T-cell (primary cell): ENCODE results near the gene LMTK3. TPM values are rescaled to one million over a fixed set of nuclear protein-coding genes. Genes with fewer than 3 reads are reported as not detected.

Experiments
- ATAC-seq, 4 experiments: fragments of 200-7000 bp in 3 of 4; fragments of 150-1000 bp in 1 of 4; cut with Tn5 transposase; replicated peaks in 1 of 4; 1 replicate in 3 of 4; 2 replicates in 1 of 4; pipeline ENCODE4 v1.10.0; 2021; ENCODE audit warnings: moderate library complexity in 3 of 4, mild to moderate bottlenecking in 2 of 4, moderate number of reproducible peaks in 1 of 4
- CTCF ChIA-PET, 2 donors: fragments of 300-600 bp; sonication (Branson Sonifier 250); formaldehyde crosslinking; loops; one replicate each; lab custom pipeline; 2022; ENCODE audit warnings: antibody characterized with exemption in 2 of 2; lab: Charles Lee
- POLR2A ChIA-PET, 2 donors: fragments of 300-600 bp; sonication (Branson Sonifier 250); formaldehyde crosslinking; loops; one replicate each; lab custom pipeline; 2022; ENCODE audit warnings: antibody characterized with exemption in 2 of 2; lab: Charles Lee
- DNase-seq, 35 experiments: peaks; one replicate each; pipeline versions ENCODE4 v3.0.0 to v3.0.0-alpha.2; 2013 to 2023
- H3K27ac ChIP-seq: one replicate; pipeline ENCODE4 v1.5.1; 2013; ENCODE audit warnings: low read length
- H3K27me3 ChIP-seq, 2 experiments: replicated peaks in 1 of 2; 1 replicate in 1 of 2; 2 replicates in 1 of 2; pipeline versions ENCODE4 v1.6.1 to v1.7.0; 2013; ENCODE audit warnings: low read length in 1 of 2, mixed read lengths in 1 of 2; ENCODE audit not compliant: control insufficient read depth in 2 of 2, insufficient read depth in 2 of 2; ENCODE audit errors: extremely low read depth in 1 of 2
- H3K36me3 ChIP-seq, 2 donors: 1 replicate in 1 of 2; 2 replicates in 1 of 2; pipeline versions ENCODE4 v1.6.1 to v1.7.0; 2013; ENCODE audit warnings: low read length in 1 of 2; ENCODE audit not compliant: control insufficient read depth in 2 of 2, insufficient read depth in 1 of 2; ENCODE audit errors: extremely low read depth in 1 of 2
- H3K4me1 ChIP-seq, 2 experiments: 1 replicate in 1 of 2; 2 replicates in 1 of 2; pipeline versions ENCODE4 v1.6.1 to v1.7.0; 2013; ENCODE audit warnings: low read length in 2 of 2, mixed read lengths in 1 of 2; ENCODE audit not compliant: insufficient read depth in 2 of 2, control insufficient read depth in 1 of 2; ENCODE audit errors: extremely low read depth in 1 of 2
- H3K4me3 ChIP-seq, 2 donors: 1 replicate in 1 of 2; 2 replicates in 1 of 2; pipeline versions ENCODE4 v1.5.1 to v1.7.0; 2013; ENCODE audit warnings: mild to moderate bottlenecking in 2 of 2, low read length in 1 of 2, moderate library complexity in 1 of 2; ENCODE audit not compliant: control insufficient read depth in 1 of 2; ENCODE audit errors: extremely low read depth in 1 of 2
- H3K9me3 ChIP-seq: 2 replicates; pipeline ENCODE4 v1.7.0; 2013
- H3K27ac Mint-ChIP-seq, 2 donors: one replicate each; pipeline ENCODE4 v1.8.0; 2020 to 2021; ENCODE audit warnings: mild to moderate bottlenecking in 2 of 2, mixed read lengths in 2 of 2
- H3K27me3 Mint-ChIP-seq, 2 donors: one replicate each; pipeline ENCODE4 v1.8.0; 2021 to 2022; ENCODE audit warnings: mixed read lengths in 2 of 2
- H3K36me3 Mint-ChIP-seq: one replicate; pipeline ENCODE4 v1.8.0; 2021; ENCODE audit warnings: mixed read lengths
- H3K4me1 Mint-ChIP-seq, 3 donors: one replicate each; pipeline ENCODE4 v1.8.0; 2020 to 2022; ENCODE audit warnings: mixed read lengths in 3 of 3, mild to moderate bottlenecking in 1 of 3
- H3K4me3 Mint-ChIP-seq, 3 donors: one replicate each; pipeline ENCODE4 v1.8.0; 2020 to 2022; ENCODE audit warnings: mild to moderate bottlenecking in 3 of 3, mixed read lengths in 3 of 3, moderate library complexity in 3 of 3
- H3K9me3 Mint-ChIP-seq, 3 donors: one replicate each; pipeline ENCODE4 v1.8.0; 2020 to 2022; ENCODE audit warnings: mixed read lengths in 3 of 3
- WGBS: methylation state at CpG from one replicate; pipeline ENCODE4 v1.1.5; 2013; ENCODE audit warnings: missing lambda C conversion rate; ENCODE audit not compliant: insufficient coverage; 5-methylcytosine and 5-hydroxymethylcytosine counted together
- total RNA-seq, 35 experiments: library from RNA in 6 of 35; stranded (reverse) in 6 of 35; fragments of 120-200 nt in 1 of 35; gene quantifications; one replicate each; pipeline versions ENCODE4 v1.2.1 to v1.2.4 and lab custom pipeline; 2013 to 2026

LMTK3 gene
- total RNA-seq, 5 donors from 2014 or later (not counting 1 experiment from before 2014, with no cell fraction given) = 17.5 to 28.2 (median 23.5) TPM

DNA sequence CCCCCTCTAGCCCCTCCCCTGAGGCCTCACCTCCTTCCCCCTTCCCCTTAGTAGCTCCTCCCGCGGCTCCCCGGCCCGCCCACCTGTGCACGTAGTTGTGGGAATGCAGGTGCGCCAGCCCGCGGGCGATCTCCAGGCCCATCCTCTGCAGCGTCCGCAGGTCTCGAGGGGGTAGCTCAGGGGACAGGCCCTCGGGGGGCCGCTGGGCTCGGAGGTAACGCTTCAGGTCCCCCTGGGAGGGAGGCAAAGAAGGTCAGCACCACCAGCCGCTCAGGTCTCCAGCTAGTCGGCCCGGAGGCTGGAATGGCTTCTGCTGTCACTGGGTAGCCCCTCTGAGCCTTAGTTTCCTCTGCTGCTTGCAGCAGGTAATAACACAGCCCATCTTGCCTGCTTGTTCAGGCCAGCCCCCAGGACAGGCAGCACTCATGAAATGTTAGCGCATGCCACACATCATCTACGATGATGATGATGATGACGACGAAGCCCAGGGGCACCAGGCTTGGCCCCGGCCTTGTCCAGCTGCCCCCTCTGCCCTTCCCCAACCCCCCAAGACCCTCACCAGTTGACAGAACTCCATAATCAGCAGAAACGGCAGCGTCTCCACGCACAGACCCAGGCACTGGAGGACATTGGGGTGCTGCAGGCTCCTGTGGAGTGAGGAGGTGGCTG, 9.2 kb downstream of the LMTK3 start:
- POLR2A ChIA-PET = interaction anchor here (0.5 to 1.0 kb wide), 2 partner anchors 82 to 116 kb away, joined by 4 read pairs; partner anchors contain the start of gene RPL18 (in 1 of the 2)
- H3K9me3 Mint-ChIP-seq = no peaks in the 10 kb centered on the region
- WGBS = 21% methylated on average over 17 of the region's 27 CpGs
- peaks cover 0 to 10% of the 10 kb centered on the region in 2 donors for H3K27me3 Mint-ChIP-seq
- DNase-seq (peak in 29 of 35 experiments; percentile 50 to 83 (median 70)), ATAC-seq (peak; percentile 17 to 78 (median 73))
- H3K27ac Mint-ChIP-seq = no peak overlapping the region
- Histone ChIP-seq H3K9me3 (no peaks in the 10 kb centered on the region), H3K4me1 (peaks cover 8 to 37% of the 10 kb centered on the region in 2 experiments), H3K36me3 (no peaks in the 10 kb centered on the region), H3K27ac (no peak overlapping the region), H3K27me3 (peaks cover 0 to 39% of the 10 kb centered on the region in 2 experiments), H3K4me3 (no peak overlapping the region)
- H3K4me1 Mint-ChIP-seq = peaks cover 4 to 26% (median 21%) of the 10 kb centered on the region in 3 donors
- CTCF ChIA-PET = interaction anchor here in 1 of 2 donors (0.7 to 0.9 kb wide), 2 partner anchors 82 to 1086 kb away, joined by 3 read pairs; no protein-coding TSS in a partner anchor
- H3K36me3 Mint-ChIP-seq = peaks cover 3% of the 10 kb centered on the region
- H3K4me3 Mint-ChIP-seq = peak overlapping the region in 1 of 3 donors; percentile 79

DNA sequence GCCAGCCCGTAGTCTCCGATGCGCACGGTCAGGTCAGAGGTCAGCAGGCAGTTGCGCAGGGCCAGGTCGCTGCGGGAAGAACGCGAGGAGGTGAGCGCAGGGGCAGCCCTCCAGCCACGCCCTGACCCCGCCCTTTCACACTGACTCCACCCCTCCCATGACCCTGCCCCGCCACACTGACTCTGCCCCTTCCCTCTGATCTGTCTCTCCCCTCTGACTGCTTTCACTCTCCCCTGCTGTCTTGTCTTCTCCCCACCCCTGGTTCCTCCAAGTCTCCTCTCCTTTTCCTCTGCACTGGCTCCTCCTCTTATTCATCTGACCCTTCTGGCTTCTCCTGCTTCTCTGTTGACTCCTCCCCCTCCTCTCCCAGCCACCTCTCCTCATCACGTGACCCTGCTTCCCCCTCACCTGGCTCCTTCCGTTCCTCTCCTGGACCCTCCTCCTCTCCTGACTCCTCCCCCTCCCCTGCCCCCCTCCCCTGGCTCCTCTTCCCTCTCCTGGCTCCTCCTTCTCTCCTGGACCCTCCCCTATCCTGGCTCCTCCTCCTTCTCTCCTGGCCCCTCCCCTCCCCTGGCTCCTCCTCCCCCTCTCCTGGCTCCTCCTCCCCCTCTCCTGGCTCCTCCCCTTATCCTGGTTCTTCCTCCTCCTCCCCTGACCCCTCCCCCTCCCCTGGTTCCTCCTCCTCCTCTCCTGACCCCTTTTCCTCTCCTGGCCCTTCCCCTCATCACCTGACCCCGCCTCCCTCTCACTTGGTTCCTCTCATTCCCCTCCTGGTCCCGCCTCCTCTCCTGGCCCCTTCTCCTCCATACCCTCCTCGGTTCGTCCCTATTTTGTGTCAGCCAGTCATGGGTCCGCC, 9.9 kb downstream of the LMTK3 start:
- Mint-ChIP-seq H3K9me3 (no peaks in the 10 kb centered on the region), H3K27me3 (peaks cover 4 to 14% of the 10 kb centered on the region in 2 donors), H3K4me1 (peaks cover 4 to 31% (median 21%) of the 10 kb centered on the region in 3 donors), H3K36me3 (peaks cover 2% of the 10 kb centered on the region), H3K4me3 (peak overlapping the region; percentile 47 to 79 (median 50)), H3K27ac (peak overlapping the region in 1 of 2 donors; percentile 52)
- Histone ChIP-seq H3K27me3 (peaks cover 0 to 45% of the 10 kb centered on the region in 2 experiments), H3K9me3 (no peaks in the 10 kb centered on the region), H3K4me3 (peak overlapping the region in 1 of 2 donors; percentile 5), H3K4me1 (peaks cover 8 to 42% of the 10 kb centered on the region in 2 experiments), H3K27ac (no peak overlapping the region), H3K36me3 (no peaks in the 10 kb centered on the region)
- DNase-seq = peak in 28 of 35 experiments; percentile 22 to 73 (median 52)
- ChIA-PET CTCF (interaction anchor here in 1 of 2 donors (0.7 to 0.9 kb wide), 3 partner anchors 83 to 1085 kb away, joined by 3 read pairs; no protein-coding TSS in a partner anchor), POLR2A (interaction anchor here in 1 of 2 donors (1.0 kb wide), 1 partner anchor 83 kb away, joined by 4 read pairs; no protein-coding TSS in a partner anchor)
- 10% methylated on average over 19 of the region's 20 CpGs for WGBS
- ATAC-seq = peak; percentile 54 to 81 (median 71)

GRCh38 chr19:48500830-48501493, 10.7 kb downstream of the LMTK3 start:
- no peaks in the 10 kb centered on the region for H3K9me3 ChIP-seq
- H3K27me3 ChIP-seq = peaks cover 0 to 52% of the 10 kb centered on the region in 2 experiments
- no peaks in the 10 kb centered on the region for H3K36me3 ChIP-seq
- peaks cover 4 to 14% of the 10 kb centered on the region in 2 donors for H3K27me3 Mint-ChIP-seq
- no peak for ATAC-seq
- no peak overlapping the region for H3K27ac ChIP-seq
- H3K4me1 Mint-ChIP-seq = peaks cover 4 to 31% (median 21%) of the 10 kb centered on the region in 3 donors
- ChIA-PET CTCF (interaction anchor here in 1 of 2 donors (0.9 kb wide), 1 partner anchor 83 kb away, joined by 3 read pairs; no protein-coding TSS in a partner anchor), POLR2A (no interaction called here)
- peak overlapping the region in 1 of 2 donors; percentile 5 for H3K4me3 ChIP-seq
- WGBS = 76% methylated on average over 32 of the region's 32 CpGs
- peak overlapping the region; percentile 47 to 79 (median 50) for H3K4me3 Mint-ChIP-seq
- peak overlapping the region in 1 of 2 donors; percentile 52 for H3K27ac Mint-ChIP-seq
- H3K9me3 Mint-ChIP-seq = no peaks in the 10 kb centered on the region
- H3K4me1 ChIP-seq = peaks cover 8 to 42% of the 10 kb centered on the region in 2 experiments
- no peaks in the 10 kb centered on the region for H3K36me3 Mint-ChIP-seq
- peak in 1 of 35 experiments; percentile 4 for DNase-seq

DNA sequence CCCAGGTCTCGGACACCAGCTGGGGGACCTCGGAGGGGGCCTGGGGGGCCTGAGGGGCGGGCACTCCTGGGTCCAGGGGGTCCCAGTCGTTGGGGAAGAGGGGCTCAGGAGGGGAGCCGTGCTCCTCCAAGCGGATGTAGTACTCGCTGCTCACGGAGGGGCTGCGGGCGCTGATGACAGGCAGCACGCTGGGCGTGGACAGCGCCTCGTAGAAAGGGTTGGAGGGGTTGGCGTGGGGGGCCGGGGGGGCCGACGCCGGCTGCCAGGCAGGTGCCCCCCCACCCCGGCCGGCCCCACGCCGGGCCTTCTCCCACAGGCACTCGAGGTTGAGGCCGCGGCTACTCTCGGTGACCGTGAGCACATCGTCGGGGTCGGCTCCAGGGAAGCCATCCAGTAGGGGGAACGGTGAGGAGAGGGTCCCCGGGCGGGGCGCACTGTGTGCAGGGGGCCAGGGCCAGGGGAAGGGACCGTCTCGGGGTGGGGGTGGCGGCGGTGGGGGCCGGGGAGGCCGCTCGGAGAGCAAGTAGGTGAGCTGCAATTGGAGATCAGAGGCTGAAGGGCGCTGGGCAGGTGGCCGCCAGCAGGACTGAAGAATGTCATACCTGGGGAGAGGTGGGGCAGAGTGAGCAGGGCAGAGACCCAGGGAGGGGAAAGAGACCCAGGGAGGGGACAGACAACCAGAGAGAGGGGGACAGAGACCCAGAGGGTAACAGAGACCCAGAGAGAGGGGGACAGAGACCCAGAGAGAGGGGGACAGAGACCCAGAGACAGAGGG, 12.1 kb downstream of the LMTK3 start:
- Mint-ChIP-seq H3K9me3 (no peaks in the 10 kb centered on the region), H3K27me3 (peaks cover 8 to 27% of the 10 kb centered on the region in 2 donors), H3K36me3 (no peaks in the 10 kb centered on the region), H3K4me1 (peaks cover 7 to 38% (median 24%) of the 10 kb centered on the region in 3 donors), H3K4me3 (peak overlapping the region in 1 of 3 donors; percentile 36), H3K27ac (no peak overlapping the region)
- ATAC-seq (no peak), DNase-seq (peak in 1 of 35 experiments; percentile 14)
- CTCF ChIA-PET = no interaction called here
- Histone ChIP-seq H3K4me3 (no peak overlapping the region), H3K4me1 (peaks cover 8 to 42% of the 10 kb centered on the region in 2 experiments), H3K27ac (no peak overlapping the region), H3K36me3 (no peaks in the 10 kb centered on the region), H3K27me3 (peaks cover 0 to 67% of the 10 kb centered on the region in 2 experiments), H3K9me3 (no peaks in the 10 kb centered on the region)
- POLR2A ChIA-PET = no interaction called here
- WGBS = 60% methylated on average over 26 of the region's 44 CpGs

DNA sequence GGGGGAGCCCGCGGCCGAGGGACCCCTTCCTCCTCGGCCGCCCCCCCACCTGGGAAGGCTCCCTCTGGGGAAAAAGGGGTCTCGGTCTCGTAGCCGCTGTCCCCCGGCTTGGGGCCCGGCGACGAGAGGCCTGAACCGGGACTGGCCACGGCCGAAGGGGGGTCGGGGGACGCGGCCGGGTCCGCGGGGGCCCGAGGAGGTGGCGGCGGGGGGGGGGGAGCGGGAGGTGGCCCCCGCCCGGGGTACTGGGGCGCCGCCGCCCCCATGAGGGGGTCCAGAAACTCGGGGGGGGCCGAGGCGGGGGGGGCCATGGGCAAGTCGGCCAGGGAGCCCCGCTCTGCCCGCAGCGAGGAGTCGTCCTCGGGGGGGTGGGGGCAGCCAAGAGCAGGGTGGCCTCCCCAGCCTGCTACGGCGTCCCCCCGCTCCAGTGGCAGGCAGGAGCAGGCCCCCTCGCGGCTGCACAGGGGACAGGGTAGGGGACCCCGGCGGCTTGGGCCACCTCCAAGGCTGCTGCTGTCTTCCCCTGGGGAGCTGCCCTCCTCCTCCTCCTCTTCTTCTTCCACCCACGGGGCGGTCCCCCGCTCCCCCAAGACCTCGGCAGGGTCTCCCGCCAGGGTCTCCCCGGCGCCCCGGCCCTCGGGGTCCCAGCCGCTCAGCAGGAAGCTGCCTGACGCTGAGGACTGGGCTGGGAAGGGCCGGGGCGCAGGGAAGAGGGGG, 12.9 kb downstream of the LMTK3 start:
- peaks cover 11 to 32% of the 10 kb centered on the region in 2 donors for H3K27me3 Mint-ChIP-seq
- DNase-seq = peak in 1 of 35 experiments; percentile 9
- Histone ChIP-seq H3K9me3 (no peaks in the 10 kb centered on the region), H3K27ac (no peak overlapping the region), H3K4me3 (no peak overlapping the region), H3K4me1 (peaks cover 8 to 48% of the 10 kb centered on the region in 2 experiments), H3K27me3 (peaks cover 3 to 73% of the 10 kb centered on the region in 2 experiments), H3K36me3 (no peaks in the 10 kb centered on the region)
- H3K9me3 Mint-ChIP-seq = no peaks in the 10 kb centered on the region
- ChIA-PET CTCF (no interaction called here), POLR2A (no interaction called here)
- peaks cover 10 to 42% (median 28%) of the 10 kb centered on the region in 3 donors for H3K4me1 Mint-ChIP-seq
- H3K36me3 Mint-ChIP-seq = no peaks in the 10 kb centered on the region
- H3K27ac Mint-ChIP-seq = no peak overlapping the region
- no peak overlapping the region for H3K4me3 Mint-ChIP-seq
- 40% methylated on average over 33 of the region's 59 CpGs for WGBS
- no peak for ATAC-seq
